HG02623 (cell line): ENCODE data around the gene ATP8A2.
"Not testable (repeated sequence)": the region's sequence is repeated elsewhere in the genome, so short reads cannot be mapped to it uniquely, and the experiment has no call there.

Experiments
- ATAC-seq: cut with Tn5 transposase; IDR thresholded peaks from one replicate; pipeline ENCODE4 v1.9.1; 2021; ENCODE audit warnings: moderate library complexity; ENCODE audit not compliant: unreplicated experiment

Gene ATP8A2

GRCh38 chr13:25462301-25463125, 90.7 kb downstream of the ATP8A2 start:
- no peak for ATAC-seq

GRCh38 chr13:25463496-25463895, 91.7 kb downstream of the ATP8A2 start:
- ATAC-seq: no peak

GRCh38 chr13:25466880-25467279, 95.1 kb downstream of the ATP8A2 start:
- ATAC-seq: no peak

- ATAC-seq: no peak
These were observed 96.8 kb downstream of the ATP8A2 start for GRCh38 chr13:25468325-25469168.

GRCh38 chr13:25469169-25469525, 97.4 kb downstream of the ATP8A2 start:
- no peak for ATAC-seq

- ATAC-seq: no peak
These were observed 102.1 kb downstream of the ATP8A2 start for GRCh38 chr13:25473864-25474263.

- ATAC-seq: no peak
These were observed 106.4 kb downstream of the ATP8A2 start for GRCh38 chr13:25478186-25478585.

GRCh38 chr13:25489238-25489637, 117.5 kb downstream of the ATP8A2 start:
- ATAC-seq: no peak

GRCh38 chr13:25490236-25490635, 118.5 kb downstream of the ATP8A2 start:
- ATAC-seq: no peak

- ATAC-seq: no peak
These were observed 122.3 kb downstream of the ATP8A2 start for GRCh38 chr13:25493931-25494640.

- no peak for ATAC-seq
These were observed 123.1 kb downstream of the ATP8A2 start for GRCh38 chr13:25494698-25495411.

- ATAC-seq: no peak
These were observed 129.5 kb downstream of the ATP8A2 start for GRCh38 chr13:25501231-25501630.

GRCh38 chr13:25502031-25502430, 130.3 kb downstream of the ATP8A2 start:
- ATAC-seq: no peak

- no peak for ATAC-seq
These were observed 130.8 kb downstream of the ATP8A2 start for GRCh38 chr13:25502551-25502950.

- ATAC-seq: no peak
These were observed 132.1 kb downstream of the ATP8A2 start for GRCh38 chr13:25503856-25504255.

- no peak for ATAC-seq
These were observed 136.1 kb downstream of the ATP8A2 start for GRCh38 chr13:25507841-25508240.

- ATAC-seq: not testable (repeated sequence)
These were observed 141.3 kb downstream of the ATP8A2 start for GRCh38 chr13:25513060-25513459.

GRCh38 chr13:25518441-25518840, 146.7 kb downstream of the ATP8A2 start:
- ATAC-seq: no peak

GRCh38 chr13:25525884-25526283, 154.1 kb downstream of the ATP8A2 start:
- ATAC-seq: no peak

GRCh38 chr13:25528266-25528665, 156.5 kb downstream of the ATP8A2 start:
- no peak for ATAC-seq

GRCh38 chr13:25529425-25529824, 157.7 kb downstream of the ATP8A2 start:
- ATAC-seq: no peak
